Left hindlimb (tissue), 1 donor: ENCODE measurements around the gene SLC12A8.

Source experiments
- DNase-seq: peaks from one replicate; pipeline ENCODE4 v3.0.0-alpha.2; 2018

Gene SLC12A8

DNA sequence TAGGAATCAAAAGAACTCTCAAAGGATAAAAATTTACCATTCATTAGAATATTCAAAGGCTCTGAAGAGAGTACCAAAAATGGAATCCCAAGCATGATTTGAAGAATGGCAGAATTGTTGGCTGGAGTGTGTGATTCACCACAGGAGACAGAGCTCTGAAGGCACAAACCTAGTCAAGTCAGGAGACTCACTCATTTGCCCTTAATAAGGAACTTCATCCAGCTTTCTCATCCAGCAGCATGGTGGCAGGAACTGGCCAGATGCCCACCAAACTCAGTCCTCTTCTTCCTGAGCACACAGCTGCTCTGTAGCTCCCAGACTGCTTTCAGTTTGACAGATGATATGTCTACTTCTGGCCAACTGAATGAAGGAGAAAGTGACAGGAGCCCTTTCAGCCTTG lies 140.2 kb downstream of the SLC12A8 start:
- no peak for DNase-seq

DNA sequence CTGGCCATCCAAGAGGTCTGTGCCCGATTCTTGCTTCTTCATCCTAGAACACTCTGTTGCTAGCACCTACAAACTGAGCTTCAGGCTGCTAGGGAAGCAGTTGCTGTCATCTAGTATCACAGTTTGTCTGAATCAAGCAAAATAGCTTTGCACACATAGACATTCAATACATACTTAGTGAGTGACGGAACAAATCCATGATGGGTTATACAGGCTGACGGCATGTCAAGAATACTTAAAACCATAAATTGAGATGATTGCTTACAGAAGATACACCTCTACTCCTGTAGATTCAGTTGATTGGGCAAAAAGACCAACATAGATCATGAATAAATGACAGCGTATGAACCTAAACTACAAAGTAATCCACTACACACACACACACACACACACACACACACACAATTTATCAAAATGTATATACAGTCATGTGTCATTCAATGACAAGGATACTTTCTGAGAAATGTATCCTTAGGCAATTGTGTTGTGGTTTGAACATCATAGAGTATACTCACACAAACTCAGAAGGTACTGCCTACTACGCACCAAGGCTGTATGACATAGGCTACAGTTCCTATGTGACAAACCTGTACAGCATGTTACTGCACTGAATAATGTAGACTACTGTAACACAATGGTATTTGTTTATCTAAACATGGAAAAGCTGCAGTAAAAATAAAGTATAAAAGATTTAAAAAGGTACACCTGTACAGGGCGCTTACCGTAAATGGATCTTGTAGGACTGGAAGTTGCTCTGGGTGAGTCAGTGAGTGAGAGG lies 142.4 kb downstream of the SLC12A8 start:
- no peak for DNase-seq

- no peak for DNase-seq
These were observed 143.1 kb downstream of the SLC12A8 start for GRCh38 chr3:125069452-125069851.

DNA sequence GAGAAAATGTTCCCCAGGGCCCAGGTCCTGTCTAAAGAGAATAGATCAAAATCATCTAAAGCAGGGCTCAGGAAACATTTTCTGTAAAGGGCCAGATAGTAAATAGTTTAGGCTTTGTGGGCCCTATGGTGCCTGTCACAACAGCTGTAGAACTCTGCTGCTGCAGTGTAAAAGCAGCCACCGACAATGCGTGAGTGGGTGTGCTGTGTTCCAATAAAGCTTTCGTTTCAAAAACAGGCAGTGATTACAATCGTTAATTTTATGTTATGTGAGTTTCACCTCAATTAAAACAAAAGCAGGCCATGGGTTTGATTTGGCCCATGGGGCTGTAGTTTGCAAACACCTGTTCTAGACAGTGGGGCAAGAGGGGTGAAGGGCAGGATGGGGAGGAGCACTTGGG lies 144.3 kb downstream of the SLC12A8 start:
- DNase-seq, result no peak

- no peak for DNase-seq
These were observed 145.3 kb downstream of the SLC12A8 start for GRCh38 chr3:125067225-125067624.

- DNase-seq, result no peak
These were observed 149.5 kb downstream of the SLC12A8 start for GRCh38 chr3:125062904-125063618.

GRCh38 chr3:125061646-125062045 lies 150.9 kb downstream of the SLC12A8 start:
- no peak for DNase-seq

- DNase-seq, result no peak
These were observed 151.4 kb downstream of the SLC12A8 start for GRCh38 chr3:125061170-125061569.

DNA sequence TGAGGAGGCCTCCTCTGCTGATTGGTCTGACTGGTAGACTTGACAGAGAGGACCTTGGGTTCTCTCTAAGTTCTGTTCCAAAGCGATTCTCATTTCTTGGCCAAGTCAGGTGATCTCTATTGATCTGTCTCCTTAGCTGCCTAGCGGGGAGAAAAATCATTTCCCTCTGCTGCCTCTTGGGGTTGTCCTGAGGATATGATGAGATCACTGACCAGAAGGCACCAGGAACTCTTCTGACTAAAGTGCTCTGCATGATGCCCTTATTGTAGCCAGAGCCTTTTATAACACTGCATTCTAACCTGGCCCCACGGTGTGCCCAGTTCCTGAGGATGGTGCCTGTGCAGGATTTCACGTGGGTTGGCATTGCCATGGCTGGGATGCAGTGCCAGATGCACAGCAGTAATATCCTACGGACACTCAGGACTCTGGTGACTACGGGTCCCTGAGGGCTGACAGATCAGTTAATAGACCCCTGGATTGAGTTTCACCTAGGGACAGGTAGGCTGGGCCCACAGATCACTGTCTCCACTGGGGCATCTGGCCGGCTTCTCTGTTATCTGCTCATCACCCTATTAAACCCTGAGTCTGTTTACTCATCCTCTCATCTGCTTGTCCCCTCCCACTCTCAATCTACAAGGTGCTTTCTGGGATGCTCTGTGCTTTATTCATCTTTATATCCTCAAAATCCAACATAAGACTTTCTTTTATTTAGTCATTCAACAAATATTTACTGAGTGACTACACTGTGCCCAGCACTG lies 152.9 kb downstream of the SLC12A8 start:
- no peak for DNase-seq

GRCh38 chr3:125058959-125059358 lies 153.6 kb downstream of the SLC12A8 start:
- no peak for DNase-seq

GRCh38 chr3:125058529-125058928 lies 154.0 kb downstream of the SLC12A8 start:
- DNase-seq, result no peak

DNA sequence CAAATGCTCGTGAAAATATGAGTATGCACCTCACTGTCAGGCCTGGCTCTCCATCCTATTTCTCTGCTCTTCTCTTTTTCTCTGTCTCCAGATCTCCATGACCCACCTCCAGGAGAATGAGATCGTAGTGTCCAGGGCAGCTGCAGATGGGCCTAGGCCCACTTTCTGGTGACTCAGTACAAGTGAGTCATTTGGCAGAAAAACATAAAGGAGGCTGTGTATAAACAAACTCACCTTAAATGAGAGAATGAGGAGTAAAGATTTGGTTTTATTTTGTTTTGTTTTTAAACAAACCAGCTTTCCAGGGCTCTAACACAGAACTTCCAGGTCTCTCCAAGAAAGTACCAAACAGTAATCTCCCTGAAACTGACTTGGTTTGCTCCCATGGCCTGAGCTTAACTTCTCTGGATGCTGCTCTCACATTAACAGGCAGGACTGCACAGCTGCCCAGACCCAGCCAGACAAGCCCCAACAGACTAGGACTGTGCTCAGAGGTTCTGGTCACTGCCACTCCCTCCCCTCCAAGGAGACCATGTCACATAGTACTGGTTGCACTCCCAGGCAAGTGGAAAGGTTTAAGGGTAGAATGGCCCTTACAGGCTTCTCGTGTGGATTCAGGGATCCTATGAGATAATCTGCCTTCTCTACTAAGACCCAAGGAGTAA lies 155.2 kb downstream of the SLC12A8 start:
- no peak for DNase-seq

GRCh38 chr3:125055913-125056745 lies 156.4 kb downstream of the SLC12A8 start, which contains the start of gene HEG1:
HEG1 (minus strand) TSS chr3:125055997; CDS start chr3:125055890, 107 bp downstream.
- peak; percentile 91 for DNase-seq

- DNase-seq, result peak; percentile 52
These were observed 157.1 kb downstream of the SLC12A8 start for GRCh38 chr3:125055331-125055912.

GRCh38 chr3:125054449-125055329 lies 157.9 kb downstream of the SLC12A8 start:
- DNase-seq, result peak; percentile 48

DNA sequence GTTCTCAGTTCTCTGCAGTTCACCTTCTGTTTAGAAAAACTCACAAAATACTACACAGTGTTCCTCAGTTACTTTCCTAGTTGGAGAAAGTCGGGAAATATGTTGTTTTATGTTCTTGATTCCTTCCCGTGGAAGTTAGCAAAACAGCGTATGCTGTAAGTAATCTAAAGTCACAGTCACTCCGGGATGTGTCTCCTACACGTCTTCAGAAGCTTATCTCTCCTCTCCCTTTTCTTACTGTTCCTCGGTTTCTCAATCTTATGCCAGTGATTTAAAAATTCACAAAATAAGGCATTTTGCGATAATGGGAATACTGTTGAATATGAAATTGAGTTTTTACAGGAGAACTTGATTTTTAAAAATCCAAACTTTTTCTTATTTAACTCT lies 158.5 kb downstream of the SLC12A8 start:
- no peak for DNase-seq

DNA sequence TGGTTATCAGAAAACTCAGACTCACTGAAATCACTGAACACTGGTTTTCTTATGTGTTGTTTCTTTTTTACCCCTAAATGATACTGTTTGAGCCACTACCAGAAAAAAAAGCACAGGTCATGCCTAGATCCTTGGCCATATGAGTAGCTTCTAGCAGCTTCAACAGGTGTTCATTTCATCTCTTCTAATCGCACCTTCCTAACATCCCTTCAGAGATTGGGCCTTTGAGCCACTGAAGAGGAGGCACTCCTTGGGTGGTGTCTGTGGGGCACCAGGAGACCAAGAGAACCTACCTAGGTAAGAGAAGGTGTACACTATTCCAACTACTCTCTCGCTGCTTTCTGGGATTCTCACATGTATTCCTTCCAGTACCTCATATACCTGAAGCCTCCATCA lies 159.2 kb downstream of the SLC12A8 start:
- no peak for DNase-seq

DNA sequence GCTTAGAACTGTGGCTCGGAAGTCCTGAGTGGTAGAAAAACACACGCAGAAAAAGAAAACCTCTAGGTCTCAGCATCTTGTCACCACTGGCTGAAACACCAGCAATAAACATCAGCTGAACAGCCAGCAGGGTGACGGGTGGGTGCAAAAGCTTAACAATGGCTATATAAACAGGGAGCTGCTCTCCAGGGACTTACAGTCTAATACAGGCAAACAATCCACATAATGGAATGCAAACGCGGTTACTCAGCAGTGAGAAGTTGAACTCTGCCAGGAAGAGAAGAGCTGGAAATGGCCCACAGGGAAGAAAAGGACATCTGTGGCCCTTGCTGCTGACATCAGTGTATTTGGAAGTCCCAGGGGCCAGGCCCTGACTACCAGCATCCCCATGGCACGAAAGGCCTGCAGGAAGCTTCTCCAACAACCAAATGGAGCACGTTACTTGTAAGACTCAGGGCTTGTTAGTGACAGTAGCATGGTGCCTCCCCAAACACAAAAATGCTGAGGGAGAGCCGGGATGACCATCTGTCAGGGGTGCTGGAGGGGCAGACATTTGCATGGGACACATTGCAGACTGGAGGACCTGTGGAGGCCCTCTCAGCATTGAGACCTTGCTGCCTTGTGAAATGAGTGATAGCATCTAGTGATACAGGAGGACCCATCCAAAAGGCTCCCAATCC lies 159.8 kb downstream of the SLC12A8 start:
- no peak for DNase-seq

DNA sequence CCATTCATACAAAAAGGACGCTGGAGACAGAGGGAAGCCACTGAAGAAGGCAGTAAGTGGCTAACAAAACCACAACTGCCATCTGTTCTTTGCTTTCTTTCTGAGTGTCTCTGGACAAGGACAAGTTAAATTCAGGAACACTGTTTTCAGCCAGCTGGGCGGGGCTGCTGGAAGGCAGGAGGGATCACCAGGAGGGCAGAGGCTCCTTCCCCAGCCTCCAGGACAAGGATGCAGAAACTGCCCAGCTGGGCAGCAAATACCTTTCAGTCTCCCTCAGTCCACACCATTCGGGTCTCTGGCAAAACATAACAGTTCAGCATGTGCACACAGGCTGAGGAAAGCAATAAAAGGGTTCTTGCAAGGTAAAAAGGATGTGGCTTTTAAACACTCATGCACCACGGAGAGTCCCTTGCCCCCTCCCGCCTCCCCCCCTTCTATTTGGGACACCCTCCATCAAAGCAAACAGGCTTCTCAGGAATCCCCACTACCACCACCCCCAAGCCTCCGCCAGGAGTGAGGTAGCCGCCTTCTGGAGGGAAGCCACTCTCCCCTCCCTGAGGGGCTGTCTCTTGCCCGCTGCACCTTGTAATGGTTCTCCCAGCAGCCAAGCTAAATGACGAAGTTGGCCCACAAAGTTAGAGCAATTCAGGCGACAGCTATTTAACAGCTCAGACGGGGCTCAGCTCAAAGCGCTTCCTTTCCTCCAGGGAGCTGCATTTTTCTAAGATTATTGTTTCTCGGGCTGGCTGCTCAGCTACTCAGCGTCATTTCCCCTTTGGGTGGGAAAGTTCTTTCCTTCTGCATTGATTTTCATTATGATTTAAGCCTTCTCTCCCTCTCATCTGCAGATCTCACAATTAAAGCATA lies 160.6 kb downstream of the SLC12A8 start:
- DNase-seq, result peak; percentile 71
